Measurements from ENCODE around the gene MPND. TPM values are rescaled to one million over a fixed set of nuclear protein-coding genes. Genes with fewer than 3 reads are reported as not detected.

MPND gene
- total RNA-seq, 1 experiment from 2014 or later, result 24.3 TPM

DNA sequence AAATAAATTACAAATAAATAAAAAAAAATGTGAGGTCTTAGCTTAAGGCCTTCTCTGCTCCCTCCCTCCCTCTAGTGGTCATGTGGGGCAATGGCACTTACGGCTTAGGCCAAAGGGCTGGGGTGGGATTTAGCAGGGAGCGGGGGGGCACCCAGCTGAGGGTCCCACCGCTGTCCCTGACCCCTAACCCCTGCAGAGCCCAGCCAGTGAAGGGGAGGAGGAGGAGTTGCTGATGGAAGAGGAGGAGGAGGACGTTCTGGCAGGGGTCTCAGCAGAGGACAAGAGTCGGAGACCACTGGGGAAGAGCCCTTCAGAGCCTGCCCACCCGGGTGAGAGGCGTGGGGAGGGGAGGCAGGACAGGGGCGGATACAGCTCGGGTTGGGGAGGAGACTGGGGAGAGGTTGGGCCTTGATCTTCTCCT, 9.3 kb downstream of the MPND start:
- no peaks in the 10 kb centered on the region for H3K4me1 ChIP-seq (ENCODE audit: control insufficient read depth in 1 of 2, insufficient read depth in 2 of 2, low read length in 2 of 2)
- DNase-seq (ENCODE audit: low read depth, low spot score) (no peak), ATAC-seq (peak; percentile 77)
- no peak for TF ChIP-seq YY1 (IDR thresholded peaks at IDR 0.05; ENCODE audit: extremely low read depth, insufficient replicate concordance, low read depth, low read length)
- TF ChIP-seq, protein P1, sequence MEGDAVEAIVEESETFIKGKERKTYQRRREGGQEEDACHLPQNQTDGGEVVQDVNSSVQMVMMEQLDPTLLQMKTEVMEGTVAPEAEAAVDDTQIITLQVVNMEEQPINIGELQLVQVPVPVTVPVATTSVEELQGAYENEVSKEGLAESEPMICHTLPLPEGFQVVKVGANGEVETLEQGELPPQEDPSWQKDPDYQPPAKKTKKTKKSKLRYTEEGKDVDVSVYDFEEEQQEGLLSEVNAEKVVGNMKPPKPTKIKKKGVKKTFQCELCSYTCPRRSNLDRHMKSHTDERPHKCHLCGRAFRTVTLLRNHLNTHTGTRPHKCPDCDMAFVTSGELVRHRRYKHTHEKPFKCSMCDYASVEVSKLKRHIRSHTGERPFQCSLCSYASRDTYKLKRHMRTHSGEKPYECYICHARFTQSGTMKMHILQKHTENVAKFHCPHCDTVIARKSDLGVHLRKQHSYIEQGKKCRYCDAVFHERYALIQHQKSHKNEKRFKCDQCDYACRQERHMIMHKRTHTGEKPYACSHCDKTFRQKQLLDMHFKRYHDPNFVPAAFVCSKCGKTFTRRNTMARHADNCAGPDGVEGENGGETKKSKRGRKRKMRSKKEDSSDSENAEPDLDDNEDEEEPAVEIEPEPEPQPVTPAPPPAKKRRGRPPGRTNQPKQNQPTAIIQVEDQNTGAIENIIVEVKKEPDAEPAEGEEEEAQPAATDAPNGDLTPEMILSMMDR (IDR thresholded peaks at IDR 0.05 in 2 of 3, conservative IDR thresholded peaks at IDR 0.05 in 1 of 3; ENCODE audit: borderline replicate concordance in 1 of 3, insufficient read depth in 1 of 3, low read depth in 2 of 3, low read length in 2 of 3), result peak; percentile 59 to 79 (median 66); a peak in 5 of 6 replicates
- TF ChIP-seq ZBTB33 (IDR thresholded peaks at IDR 0.05; ENCODE audit: extremely low read depth, insufficient replicate concordance, low read length), result no peak
- ChIA-PET RAD21 (ENCODE audit: low non-redundant PET in 1 of 2, low total read pairs in 2 of 2, uncharacterized antibody in 2 of 2, unreplicated experiment in 2 of 2) (interaction anchor here (0.7 to 1.9 kb wide), 4 partner anchors 9 to 779 kb away, joined by 3 to 17 read pairs (median 9); partner anchors contain the start of gene MPND (in 1 of the 2)), CTCF (interaction anchor here (0.6 to 2.8 kb wide), 15 partner anchors 9 to 315 kb away, joined by 3 to 52 read pairs (median 3); partner anchors contain the start of genes CHAF1A, MPND and SH3GL1), POLR2A (interaction anchor here (0.7 to 2.1 kb wide), 2 partner anchors 10 to 16 kb away, joined by 3 to 10 read pairs; partner anchors contain the start of gene MPND)
- no peaks in the 10 kb centered on the region for H3K79me2 ChIP-seq (ENCODE audit: insufficient read depth, low read length)
- no TSS peak for BruUV-seq (replicated peaks)
- no peaks in the 10 kb centered on the region for H3K9me2 ChIP-seq (ENCODE audit: insufficient read depth)
- no peak overlapping the region for H3K4me3 ChIP-seq (replicated peaks in 1 of 2; ENCODE audit: low read depth in 1 of 2, low read length in 2 of 2)
- no peaks in the 10 kb centered on the region for H4K20me1 ChIP-seq (ENCODE audit: insufficient read depth)
- H2AFZ ChIP-seq (ENCODE audit: low read depth, low read length, poor library complexity, severe bottlenecking), result no peak overlapping the region
- no peaks in the 10 kb centered on the region for H3K27me3 ChIP-seq (ENCODE audit: insufficient read depth, low read length)
- peaks cover 3 to 4% of the 10 kb centered on the region in 2 experiments; a peak in 2 of 4 replicates for H3K36me3 ChIP-seq (ENCODE audit: control insufficient read depth in 1 of 2, insufficient read depth in 2 of 2, low read length in 2 of 2)
- no peak overlapping the region for H3K27ac ChIP-seq (ENCODE audit: low read depth, low read length)
- no peaks in the 10 kb centered on the region for H3K9me3 ChIP-seq (ENCODE audit: control insufficient read depth in 1 of 2, insufficient read depth in 1 of 2, low read depth in 1 of 2, low read length in 2 of 2)
- intact Hi-C loops (cut with micrococcal nuclease), result loop anchor here (1.0 kb wide), 1 partner anchor 85 kb away; no protein-coding TSS in a partner anchor
- H3K4me2 ChIP-seq (ENCODE audit: low read length), result no peak overlapping the region
- H3K9ac ChIP-seq (ENCODE audit: low read length), result no peak overlapping the region
